Skeletal muscle tissue (tissue), 4 donors: ENCODE measurements around the gene NDUFB11. TPM values are rescaled to one million over a fixed set of nuclear protein-coding genes. Genes with fewer than 3 reads are reported as not detected.

ENCODE experiments used
- H3K27ac ChIP-seq: one replicate; pipeline ENCODE4 v1.7.0; 2013; ENCODE audit warnings: mild to moderate bottlenecking, low read depth, low read length, inconsistent platforms
- H3K27me3 ChIP-seq, 3 donors: one replicate each; pipeline ENCODE4 v1.7.0; 2013; ENCODE audit warnings: low read length in 3 of 3; ENCODE audit not compliant: control insufficient read depth in 3 of 3, insufficient read depth in 3 of 3
- H3K36me3 ChIP-seq, 3 donors: one replicate each; pipeline ENCODE4 v1.7.0; 2013; ENCODE audit warnings: low read length in 3 of 3; ENCODE audit not compliant: control insufficient read depth in 3 of 3, insufficient read depth in 3 of 3
- H3K4me1 ChIP-seq, 3 donors: one replicate each; pipeline ENCODE4 v1.7.0; 2013; ENCODE audit warnings: low read length in 3 of 3, mild to moderate bottlenecking in 3 of 3; ENCODE audit not compliant: control insufficient read depth in 3 of 3, insufficient read depth in 3 of 3
- H3K4me3 ChIP-seq, 3 donors: one replicate each; pipeline ENCODE4 v1.7.0; 2013; ENCODE audit warnings: low read length in 3 of 3
- H3K9ac ChIP-seq, 3 donors: one replicate each; pipeline ENCODE4 v1.7.0; 2013; ENCODE audit warnings: low read length in 3 of 3, mild to moderate bottlenecking in 3 of 3, moderate library complexity in 2 of 3, low read depth in 1 of 3
- H3K9me3 ChIP-seq, 3 donors: one replicate each; pipeline ENCODE4 v1.7.0; 2013; ENCODE audit warnings: low read length in 3 of 3; ENCODE audit not compliant: control insufficient read depth in 3 of 3
- total RNA-seq: library from RNA; depleted of rRNA; stranded (reverse); fragments of >200 nt; gene quantifications from one replicate; pipeline ENCODE4 v1.2.3, GENCODE V29; 2014
- donor health status: Osteomylitis.

NDUFB11 gene
- total RNA-seq, 1 donor from 2014 or later = 75.2 TPM

DNA sequence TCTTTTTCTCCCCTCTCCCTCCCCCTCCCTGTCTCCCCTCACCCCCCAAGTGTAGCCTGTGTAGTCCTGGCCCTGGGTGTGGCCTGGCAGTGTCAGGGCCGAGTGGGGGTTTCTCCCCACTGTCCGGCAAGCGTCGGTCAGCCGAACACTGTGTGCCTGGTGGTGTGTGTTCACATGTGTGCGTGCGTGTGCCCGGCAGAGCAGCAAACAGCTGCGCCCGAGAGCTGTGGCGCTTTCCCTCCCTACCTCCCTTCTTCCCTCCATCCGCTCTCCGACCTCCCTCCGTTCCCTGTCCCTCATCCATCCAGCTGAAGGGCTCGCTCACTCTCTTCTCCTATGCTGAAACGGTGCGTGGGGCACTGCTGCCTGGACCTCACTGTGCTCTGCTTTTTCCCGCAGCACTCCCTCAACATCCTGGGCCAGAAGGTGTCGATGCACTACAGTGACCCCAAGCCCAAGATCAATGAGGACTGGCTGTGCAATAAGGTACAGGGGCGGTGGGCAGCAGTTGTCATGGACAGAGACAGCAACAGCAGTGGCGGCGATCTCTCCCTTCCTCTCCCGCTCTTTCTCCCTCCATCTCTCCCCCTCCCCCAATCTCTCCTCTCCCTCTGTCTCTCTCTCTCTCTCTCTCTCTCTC is 31.7 kb upstream of the NDUFB11 start:
- no peak overlapping the region for H3K4me3 ChIP-seq
- H3K4me1 ChIP-seq = peaks cover 0 to 9% (median 7%) of the 10 kb centered on the region in 3 donors
- no peaks in the 10 kb centered on the region for H3K9me3 ChIP-seq
- H3K27ac ChIP-seq = no peak overlapping the region
- no peak overlapping the region for H3K9ac ChIP-seq
- peaks cover 47 to 52% (median 49%) of the 10 kb centered on the region in 3 donors for H3K36me3 ChIP-seq
- H3K27me3 ChIP-seq = peaks cover 0 to 32% (median 0%) of the 10 kb centered on the region in 3 donors

DNA sequence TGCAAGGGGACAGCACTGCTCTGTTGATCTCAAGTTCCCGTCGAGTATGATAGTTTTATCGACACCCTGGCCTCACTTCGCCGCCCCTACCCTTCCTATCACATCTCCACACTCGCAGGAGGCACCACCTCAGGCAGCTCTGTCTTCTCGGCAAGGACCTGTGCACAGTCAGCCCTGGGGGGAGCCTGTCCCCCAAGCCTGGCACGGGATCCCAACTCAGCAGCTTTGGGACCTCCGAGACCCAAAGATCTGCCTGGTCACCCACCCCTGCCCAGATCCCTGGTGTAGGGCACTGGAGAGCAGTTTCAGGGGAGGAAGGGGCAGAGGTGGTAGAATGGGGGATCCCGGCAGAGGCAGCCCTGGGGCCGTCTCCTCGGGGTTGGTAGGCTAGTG is 31.1 kb upstream of the NDUFB11 start:
- H3K4me1 ChIP-seq = peaks cover 0 to 9% (median 7%) of the 10 kb centered on the region in 3 donors
- peaks cover 0 to 30% (median 0%) of the 10 kb centered on the region in 3 donors for H3K27me3 ChIP-seq
- peaks cover 47 to 52% (median 48%) of the 10 kb centered on the region in 3 donors for H3K36me3 ChIP-seq
- no peak overlapping the region for H3K4me3 ChIP-seq
- H3K27ac ChIP-seq = no peak overlapping the region
- no peaks in the 10 kb centered on the region for H3K9me3 ChIP-seq
- no peak overlapping the region for H3K9ac ChIP-seq

DNA sequence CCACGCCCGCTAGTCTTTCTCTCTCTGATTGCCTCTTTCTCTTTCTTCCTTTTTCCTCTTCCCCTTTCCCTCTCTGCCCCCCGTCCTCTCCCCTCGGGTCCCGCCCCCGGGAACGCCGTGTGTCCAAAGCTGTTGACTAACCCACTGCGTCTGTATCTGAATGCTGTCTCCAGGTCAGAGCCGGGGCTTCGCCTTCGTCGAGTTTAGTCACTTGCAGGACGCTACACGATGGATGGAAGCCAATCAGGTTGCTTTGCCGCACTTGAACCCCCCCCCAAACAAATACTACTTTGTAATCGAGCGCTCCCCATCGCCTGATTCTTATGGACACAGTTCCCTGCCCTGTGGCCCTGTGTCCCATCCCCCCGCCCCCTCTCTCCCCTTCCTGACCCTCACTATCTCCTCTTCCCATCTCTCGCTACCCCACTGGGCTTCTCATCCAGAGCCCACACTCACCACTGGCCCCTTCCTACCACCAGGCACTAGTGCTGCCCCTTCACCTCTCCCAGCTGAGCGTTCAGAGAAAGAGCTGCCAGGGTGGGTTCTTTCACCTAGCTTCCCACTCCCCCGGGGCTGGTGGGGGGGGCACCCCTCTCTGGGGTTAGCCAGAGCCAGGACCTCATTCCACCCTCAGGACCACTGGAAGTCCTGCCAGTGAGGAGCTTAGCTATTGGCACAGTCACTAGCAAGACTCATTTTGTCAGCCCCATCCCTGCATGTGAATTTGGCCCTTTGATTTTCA is 30.5 kb upstream of the NDUFB11 start:
- H3K4me3 ChIP-seq = no peak overlapping the region
- H3K9me3 ChIP-seq = no peaks in the 10 kb centered on the region
- H3K27me3 ChIP-seq = peaks cover 0 to 26% (median 0%) of the 10 kb centered on the region in 3 donors
- H3K9ac ChIP-seq = no peak overlapping the region
- H3K4me1 ChIP-seq = peaks cover 0 to 15% (median 7%) of the 10 kb centered on the region in 3 donors
- no peak overlapping the region for H3K27ac ChIP-seq
- peaks cover 47 to 50% (median 49%) of the 10 kb centered on the region in 3 donors for H3K36me3 ChIP-seq

DNA sequence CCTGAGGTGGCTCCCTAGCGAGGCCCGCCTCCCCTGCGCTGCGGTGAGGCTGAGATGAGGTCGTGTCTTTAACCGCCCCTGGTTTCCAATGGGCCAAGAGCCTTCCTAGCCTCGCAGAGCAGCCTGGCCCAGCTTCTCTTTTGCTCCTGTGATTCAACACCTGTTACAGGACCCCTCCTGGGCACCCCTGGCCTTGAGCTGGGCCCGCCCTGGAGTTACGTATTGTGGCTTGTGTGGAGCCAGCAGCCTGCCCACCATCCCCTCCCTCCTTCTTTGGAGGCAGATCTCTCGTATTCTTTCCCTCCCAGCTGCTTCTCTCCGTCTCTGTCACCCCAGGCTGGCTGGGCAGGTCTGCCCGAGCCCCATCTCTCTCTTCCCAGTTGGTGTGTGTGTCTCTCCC is 29.9 kb upstream of the NDUFB11 start:
- Histone ChIP-seq H3K4me3 (no peak overlapping the region), H3K4me1 (peaks cover 0 to 11% (median 5%) of the 10 kb centered on the region in 3 donors), H3K27me3 (peaks cover 0 to 23% (median 0%) of the 10 kb centered on the region in 3 donors), H3K27ac (no peak overlapping the region), H3K36me3 (peaks cover 45 to 52% (median 50%) of the 10 kb centered on the region in 3 donors), H3K9me3 (no peaks in the 10 kb centered on the region), H3K9ac (no peak overlapping the region)

DNA sequence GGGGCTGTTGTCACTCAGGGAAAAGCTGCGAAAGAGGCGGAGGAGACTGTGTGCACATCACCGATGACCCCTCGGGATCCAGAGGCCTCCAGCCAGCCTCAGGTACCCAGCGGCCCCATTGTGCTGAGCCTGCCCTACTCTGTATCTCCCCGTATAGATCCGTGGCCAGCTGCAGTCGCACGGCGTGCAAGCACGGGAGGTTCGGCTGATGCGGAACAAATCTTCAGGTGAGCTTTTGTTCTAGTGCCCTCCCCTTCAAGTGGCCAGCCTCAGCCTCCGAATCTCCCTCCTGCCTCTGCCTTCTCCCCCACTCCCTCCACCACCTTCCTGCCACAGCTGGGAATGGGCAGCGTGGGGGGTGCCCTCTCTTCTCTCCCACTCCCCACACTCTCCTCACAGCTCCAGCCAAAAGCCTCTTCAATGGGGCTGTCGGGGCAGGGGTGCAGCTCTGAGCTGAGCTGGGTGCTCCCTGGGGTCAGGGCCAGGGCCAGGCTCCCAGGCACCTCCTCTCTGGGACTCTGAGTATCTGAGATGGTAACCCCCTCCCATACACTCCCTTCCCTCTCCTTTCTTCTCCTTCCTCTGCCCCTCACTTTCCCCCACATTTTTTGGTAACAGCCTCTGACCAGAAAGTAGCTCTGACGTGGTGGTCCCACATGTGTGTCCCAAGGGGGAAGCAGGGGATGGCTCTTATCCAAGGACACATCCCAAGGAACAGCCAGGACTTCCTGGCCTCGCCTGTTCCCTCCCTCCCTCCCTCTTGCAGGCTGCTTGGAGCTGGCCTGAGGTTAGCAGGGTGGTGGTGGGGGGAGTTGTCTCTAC is 28.7 kb upstream of the NDUFB11 start:
- peaks cover 0 to 20% (median 0%) of the 10 kb centered on the region in 3 donors for H3K27me3 ChIP-seq
- H3K9ac ChIP-seq = no peak overlapping the region
- no peak overlapping the region for H3K4me3 ChIP-seq
- H3K36me3 ChIP-seq = peaks cover 43 to 46% (median 44%) of the 10 kb centered on the region in 3 donors
- H3K4me1 ChIP-seq = peaks cover 0 to 6% (median 0%) of the 10 kb centered on the region in 3 donors
- no peaks in the 10 kb centered on the region for H3K9me3 ChIP-seq
- H3K27ac ChIP-seq = no peak overlapping the region

DNA sequence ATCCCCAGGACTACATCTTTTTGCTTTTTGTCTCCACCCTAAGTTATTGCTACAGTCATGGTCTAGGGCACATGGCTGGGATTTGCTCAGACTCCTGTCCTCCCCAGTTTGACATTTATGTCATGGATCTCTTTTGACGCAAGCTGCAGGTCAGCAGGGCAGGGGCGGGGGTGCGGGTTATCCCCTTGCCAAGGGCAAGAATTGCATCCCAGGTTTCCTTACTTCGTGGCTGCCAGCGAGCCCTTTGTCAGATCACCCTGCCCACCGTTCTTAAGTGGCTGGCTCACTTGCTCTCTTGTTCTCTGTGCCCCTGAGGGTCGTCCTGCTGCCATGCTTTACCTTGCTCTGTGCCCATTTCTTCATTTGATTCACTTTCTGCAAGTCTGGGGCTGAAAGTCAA is 28.0 kb upstream of the NDUFB11 start:
- no peak overlapping the region for H3K9ac ChIP-seq
- H3K27me3 ChIP-seq = peaks cover 0 to 16% (median 0%) of the 10 kb centered on the region in 3 donors
- H3K9me3 ChIP-seq = no peaks in the 10 kb centered on the region

DNA sequence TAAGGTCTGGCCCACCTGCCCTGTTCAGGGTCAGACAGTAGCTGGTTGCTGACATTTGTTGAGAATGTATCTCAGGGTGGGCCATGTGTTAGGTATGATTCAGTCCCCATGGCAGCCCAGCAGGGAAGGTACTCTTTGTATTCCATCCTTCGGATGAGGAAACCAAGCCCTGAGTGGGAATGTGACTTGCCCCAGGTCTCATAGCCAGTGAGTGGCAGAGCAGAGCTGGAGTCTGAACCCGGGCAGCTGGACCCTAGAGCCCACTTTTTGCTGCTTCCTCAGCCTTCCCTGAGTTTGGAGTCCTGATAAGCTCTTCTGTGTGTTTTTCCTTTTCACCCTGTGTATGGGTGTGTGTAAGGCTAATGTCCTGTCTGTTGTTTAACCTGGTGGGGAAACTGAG is 27.5 kb upstream of the NDUFB11 start:
- no peak overlapping the region for H3K27ac ChIP-seq
- peaks cover 34 to 40% (median 36%) of the 10 kb centered on the region in 3 donors for H3K36me3 ChIP-seq
- H3K4me3 ChIP-seq = no peak overlapping the region
- no peaks in the 10 kb centered on the region for H3K9me3 ChIP-seq
- H3K9ac ChIP-seq = no peak overlapping the region
- peaks cover 0 to 6% (median 0%) of the 10 kb centered on the region in 3 donors for H3K4me1 ChIP-seq
- peaks cover 0 to 16% (median 0%) of the 10 kb centered on the region in 3 donors for H3K27me3 ChIP-seq

More for the DNA sequence above, 28.0 kb upstream of the NDUFB11 start:
- Histone ChIP-seq H3K36me3 (peaks cover 37 to 42% (median 39%) of the 10 kb centered on the region in 3 donors), H3K4me3 (no peak overlapping the region), H3K27ac (no peak overlapping the region), H3K4me1 (peaks cover 0 to 6% (median 0%) of the 10 kb centered on the region in 3 donors)

DNA sequence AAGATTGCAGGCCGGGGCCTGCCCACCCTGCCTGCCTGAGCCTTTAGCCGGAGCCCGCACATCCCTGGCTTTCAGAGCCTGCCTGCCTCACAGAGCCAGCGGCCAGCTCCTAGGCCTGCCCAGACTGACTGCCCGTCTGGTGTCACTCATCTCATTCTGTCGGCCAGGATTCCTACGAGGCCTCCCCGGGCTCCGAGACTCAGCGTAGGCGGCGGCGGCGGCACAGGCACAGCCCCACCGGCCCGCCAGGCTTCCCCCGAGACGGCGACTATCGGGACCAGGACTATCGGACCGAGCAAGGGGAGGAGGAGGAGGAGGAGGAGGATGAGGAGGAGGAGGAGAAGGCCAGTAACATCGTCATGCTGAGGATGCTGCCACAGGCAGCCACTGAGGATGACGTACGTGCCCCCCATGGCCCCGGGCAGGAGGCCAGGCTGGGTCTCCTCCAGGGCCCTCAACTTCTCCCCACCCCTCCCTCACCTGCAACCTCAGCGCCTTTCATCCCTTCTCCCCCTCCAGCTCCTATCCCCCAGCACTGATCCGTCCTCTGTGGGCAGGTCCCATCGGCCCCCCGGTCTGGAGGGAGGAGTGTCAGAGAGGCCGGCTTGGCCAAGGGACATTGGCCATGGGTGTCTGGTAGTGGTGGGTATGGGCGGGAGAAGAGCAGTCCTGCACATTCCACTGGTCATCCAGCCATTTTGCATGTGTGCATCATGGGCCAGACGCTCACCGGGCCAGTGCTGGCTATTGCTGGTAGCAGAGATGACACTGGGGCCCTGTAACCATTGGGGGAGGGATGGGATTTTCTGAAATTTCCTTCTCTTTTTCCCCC is 26.6 kb upstream of the NDUFB11 start:
- Histone ChIP-seq H3K27ac (no peak overlapping the region), H3K4me3 (no peak overlapping the region), H3K9me3 (no peaks in the 10 kb centered on the region), H3K27me3 (peaks cover 0 to 12% (median 0%) of the 10 kb centered on the region in 3 donors), H3K36me3 (peaks cover 25 to 31% (median 26%) of the 10 kb centered on the region in 3 donors), H3K4me1 (peaks cover 0 to 6% (median 0%) of the 10 kb centered on the region in 3 donors), H3K9ac (no peak overlapping the region)
